ELF-1 (cell line): ENCODE results near the gene FNDC11.

ENCODE experiments used
- DNase-seq: peaks from one replicate; pipeline ENCODE4 v3.0.0-alpha.2; 2016; ENCODE audit warnings: low read depth, low spot score

The FNDC11 gene

DNA sequence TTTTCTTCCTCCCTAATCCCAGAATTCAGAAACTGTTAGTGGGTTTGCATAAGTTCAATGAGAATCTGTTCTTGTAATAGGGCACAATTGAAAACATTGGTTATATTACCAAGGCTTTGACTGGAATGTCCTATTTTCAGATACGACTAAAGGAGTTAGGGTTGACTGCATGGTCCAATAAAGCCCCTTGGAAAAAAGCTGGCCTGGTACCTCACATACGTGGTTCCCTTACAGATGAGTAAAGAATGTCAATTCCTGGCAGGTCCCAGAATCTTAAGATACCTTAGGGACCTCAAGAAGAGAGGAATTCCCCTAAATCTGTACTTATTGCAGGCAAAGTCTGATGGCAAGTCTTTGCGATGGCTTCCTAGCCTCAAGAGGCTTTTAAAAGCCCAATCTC lies 28.8 kb upstream of the FNDC11 start:
- DNase-seq = no peak

DNA sequence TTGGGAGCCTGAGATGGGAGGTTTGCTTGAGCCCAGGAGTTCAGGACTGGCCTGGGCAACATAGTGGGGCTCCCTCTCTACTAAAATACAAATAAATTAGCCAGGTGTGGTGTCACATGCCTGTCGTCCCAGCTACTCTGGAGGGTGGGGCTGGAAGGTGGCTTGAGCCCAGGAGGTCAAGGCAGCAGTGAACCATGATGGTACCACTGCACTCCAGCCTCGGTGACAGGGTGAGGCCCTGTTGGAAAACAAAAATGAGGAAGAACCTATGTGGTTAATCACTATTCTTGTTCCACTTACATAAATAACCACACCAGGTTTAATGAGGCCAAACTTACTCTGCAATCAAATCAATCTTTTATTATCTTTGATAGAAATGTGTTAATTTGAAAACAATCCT lies 28.0 kb upstream of the FNDC11 start:
- peak; percentile 2 for DNase-seq

GRCh38 chr20:63527184-63527583 lies 26.8 kb upstream of the FNDC11 start:
- no peak for DNase-seq

DNA sequence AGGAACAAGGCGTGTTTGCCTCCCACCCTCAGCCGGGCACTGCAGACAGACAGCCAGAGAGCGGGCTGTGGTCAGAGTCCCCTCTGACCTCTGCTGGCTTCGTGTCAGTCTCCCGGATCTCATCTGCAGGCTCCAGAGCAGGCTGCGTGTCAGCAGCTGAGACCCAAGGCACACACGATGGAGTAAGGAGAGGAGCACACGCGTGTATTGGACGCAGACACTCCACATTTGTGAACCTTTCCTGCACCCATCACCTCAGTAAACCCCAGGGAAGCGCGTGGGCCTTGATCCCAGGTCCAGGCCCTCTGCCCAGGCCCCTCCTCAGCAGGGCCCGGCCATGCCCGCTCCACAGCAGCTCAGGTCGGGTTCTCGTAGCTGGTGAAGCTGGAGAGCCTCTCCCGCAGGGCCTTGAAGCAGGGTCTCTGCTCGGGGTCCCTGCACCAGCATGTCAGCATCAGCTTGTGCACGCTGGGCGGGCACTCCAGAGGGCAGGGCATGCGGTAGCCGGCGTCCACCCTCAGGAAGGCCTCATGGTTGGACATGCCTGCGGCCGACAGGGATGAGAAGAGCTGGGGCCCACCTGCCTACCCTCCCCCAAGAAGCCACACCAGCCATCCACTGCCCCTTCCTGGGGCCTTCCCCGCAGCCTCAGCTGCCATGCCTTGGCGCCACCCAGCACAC lies 24.6 kb upstream of the FNDC11 start:
- peak; percentile 1 for DNase-seq

- no peak for DNase-seq
Measured at GRCh38 chr20:63529861-63530787, 23.8 kb upstream of the FNDC11 start.

GRCh38 chr20:63530788-63531160 lies 23.2 kb upstream of the FNDC11 start:
- DNase-seq = peak; percentile 1

GRCh38 chr20:63531686-63532448 lies 22.1 kb upstream of the FNDC11 start:
- peak; percentile 5 for DNase-seq

GRCh38 chr20:63532449-63532971 lies 21.4 kb upstream of the FNDC11 start:
- no peak for DNase-seq

- DNase-seq = no peak
Measured at GRCh38 chr20:63533388-63533787, 20.6 kb upstream of the FNDC11 start.

GRCh38 chr20:63533871-63534393 lies 20.0 kb upstream of the FNDC11 start:
- DNase-seq = no peak

DNA sequence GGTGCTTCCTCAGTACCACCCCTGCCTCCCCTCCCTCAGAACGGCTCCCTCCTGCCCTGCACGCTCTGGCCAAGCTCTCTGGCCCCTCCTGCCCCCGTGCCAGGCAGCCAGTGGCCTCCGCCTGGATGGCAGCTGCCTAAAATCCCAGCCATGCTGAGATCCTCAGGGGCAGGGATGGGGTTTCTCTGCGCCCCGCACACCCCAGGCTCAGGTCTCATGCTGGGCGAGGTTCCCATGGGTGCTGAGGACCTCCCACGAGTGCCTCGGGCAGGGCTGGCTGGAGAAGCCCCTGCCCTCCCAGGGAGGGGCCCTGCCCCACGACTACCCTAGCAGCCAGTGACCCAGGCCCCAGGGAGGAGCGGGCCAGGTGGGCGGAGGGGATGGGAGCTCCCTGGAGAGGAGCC lies 19.5 kb upstream of the FNDC11 start:
- DNase-seq = no peak

DNA sequence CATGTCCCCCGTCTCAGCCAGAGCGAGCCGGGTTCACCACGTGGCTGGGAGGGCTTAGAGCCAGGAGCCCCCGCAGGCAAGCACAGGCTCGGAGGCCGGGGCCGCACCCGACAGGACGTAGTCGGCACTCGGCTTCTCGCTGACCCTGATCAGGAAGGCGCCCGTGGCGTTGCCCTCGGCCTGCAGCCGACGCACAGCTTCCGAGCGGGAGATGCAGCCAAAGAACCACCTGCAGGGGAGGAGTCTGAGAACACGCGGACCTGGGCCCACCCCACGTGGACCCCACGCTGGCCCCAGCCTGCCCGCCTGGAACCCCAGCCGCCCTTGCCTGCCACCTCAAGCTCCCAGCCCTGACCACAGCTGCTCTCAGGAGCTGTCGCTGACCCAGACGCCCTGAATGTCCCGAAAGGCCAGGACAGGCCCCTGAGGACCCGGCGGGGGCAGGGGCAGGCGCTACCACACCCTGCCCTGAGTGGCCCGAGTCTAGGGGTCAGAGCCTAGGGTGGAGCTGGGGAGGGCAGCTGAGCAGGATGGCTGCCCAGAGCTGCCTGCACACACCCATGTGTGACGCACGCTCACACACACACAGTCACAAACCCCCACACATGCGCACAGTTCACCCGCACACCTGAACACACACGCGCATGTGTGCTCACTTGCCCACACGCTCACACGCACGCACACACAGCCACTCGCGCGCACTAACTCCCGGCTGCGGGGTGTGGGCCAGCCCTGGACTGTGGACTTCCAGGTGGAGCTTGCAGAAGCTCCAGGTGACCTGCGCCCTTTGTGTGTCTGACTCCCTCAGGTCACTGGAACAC lies 18.9 kb upstream of the FNDC11 start:
- DNase-seq = no peak

- no peak for DNase-seq
Measured at GRCh38 chr20:63536241-63536977, 17.6 kb upstream of the FNDC11 start.

GRCh38 chr20:63536997-63537524 lies 16.9 kb upstream of the FNDC11 start, which contains the start of gene PTK6:
PTK6 (minus strand) TSS chr20:63537376; CDS start chr20:63537314, 62 bp downstream.
- no peak for DNase-seq

GRCh38 chr20:63537525-63538203 lies 16.3 kb upstream of the FNDC11 start:
- peak; percentile 87 for DNase-seq

DNA sequence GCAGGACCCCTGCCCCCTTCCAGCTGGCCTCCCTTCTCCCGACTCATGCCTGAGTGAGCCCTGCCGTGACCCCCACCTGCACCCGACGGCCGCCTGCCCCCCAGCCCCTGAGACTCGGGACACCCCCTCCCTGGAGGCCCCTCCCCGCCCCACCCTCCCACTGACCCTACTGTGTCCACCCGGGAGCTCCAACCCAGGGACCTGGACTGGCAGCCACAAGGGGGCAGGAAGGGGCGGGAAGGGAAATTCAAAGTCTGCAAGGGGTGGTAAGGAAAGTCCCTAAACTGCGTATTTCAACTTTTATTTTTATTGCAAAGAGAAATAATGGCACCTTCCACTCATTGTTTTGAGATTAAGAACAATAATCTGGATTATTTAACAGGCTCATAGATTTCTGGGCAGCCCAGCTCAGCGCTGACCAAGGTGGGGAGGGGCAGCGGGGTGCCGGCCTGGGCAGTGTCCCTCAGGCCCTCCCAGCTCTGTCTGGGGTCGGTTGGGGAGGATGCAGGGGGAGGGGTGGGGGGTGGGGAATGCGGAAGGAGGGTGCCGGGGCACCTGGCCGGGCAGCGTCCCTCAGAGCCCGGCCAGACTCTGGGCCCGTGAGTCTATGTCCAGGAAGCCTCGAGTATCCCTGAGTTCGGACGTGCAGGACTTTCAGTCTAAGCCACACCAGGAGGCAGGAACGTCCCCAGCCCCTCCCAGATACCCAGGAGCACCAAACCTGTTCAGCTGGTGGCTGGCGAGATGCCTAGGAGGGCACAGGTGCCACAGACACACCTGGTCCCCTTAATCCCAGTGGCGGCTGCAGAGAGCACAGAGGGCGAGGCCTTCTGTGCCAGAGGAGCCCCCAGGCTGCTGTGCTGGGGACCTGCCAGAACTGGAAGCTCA lies 15.5 kb upstream of the FNDC11 start:
- no peak for DNase-seq

GRCh38 chr20:63539092-63539430 lies 14.9 kb upstream of the FNDC11 start:
- DNase-seq = no peak
